ENCODE measurements around the gene ZIC4.

The ZIC4 gene

DNA sequence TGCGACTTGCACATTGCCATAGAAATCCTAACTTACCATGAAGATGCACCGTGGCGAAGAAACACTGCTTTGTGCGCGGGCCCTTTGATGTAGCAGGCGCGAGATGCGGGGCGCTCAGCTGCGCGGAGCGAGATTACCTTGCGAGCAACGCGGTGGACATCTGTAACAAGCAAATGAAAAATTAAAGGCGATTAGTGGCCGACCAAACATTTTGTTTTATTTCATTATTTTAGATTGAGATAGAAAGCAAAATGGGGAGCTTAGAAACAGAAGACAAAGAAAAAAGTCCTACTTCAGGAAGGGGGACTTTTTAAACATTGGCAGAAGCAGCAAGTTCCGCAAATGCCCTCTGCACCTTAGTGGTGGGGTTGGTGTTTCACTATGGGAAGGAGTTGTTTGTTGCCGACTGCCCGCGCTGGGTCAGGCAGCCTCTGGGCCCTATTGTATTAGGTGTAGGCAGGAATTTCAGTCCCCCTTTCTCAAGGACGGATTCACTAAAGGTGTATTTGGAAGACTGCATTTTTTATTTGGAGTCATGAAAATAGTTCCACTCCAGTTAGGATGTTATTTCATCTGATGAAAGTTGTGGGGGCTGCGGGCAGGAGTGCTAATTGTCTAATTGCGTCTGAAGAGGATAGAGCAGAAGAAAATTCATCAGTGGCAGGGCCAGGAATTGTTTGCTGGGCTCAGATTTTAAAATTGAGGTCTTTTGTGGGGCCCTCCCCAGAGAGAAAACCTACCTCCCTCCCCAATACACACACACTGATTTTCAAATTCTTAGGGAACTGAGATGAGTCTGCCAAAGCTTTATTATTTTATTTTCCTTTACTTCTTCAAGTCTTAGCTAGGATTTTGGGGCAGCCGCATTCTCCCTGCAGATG, 17.4 kb downstream of the ZIC4 start:
- no peak for DNase-seq

DNA sequence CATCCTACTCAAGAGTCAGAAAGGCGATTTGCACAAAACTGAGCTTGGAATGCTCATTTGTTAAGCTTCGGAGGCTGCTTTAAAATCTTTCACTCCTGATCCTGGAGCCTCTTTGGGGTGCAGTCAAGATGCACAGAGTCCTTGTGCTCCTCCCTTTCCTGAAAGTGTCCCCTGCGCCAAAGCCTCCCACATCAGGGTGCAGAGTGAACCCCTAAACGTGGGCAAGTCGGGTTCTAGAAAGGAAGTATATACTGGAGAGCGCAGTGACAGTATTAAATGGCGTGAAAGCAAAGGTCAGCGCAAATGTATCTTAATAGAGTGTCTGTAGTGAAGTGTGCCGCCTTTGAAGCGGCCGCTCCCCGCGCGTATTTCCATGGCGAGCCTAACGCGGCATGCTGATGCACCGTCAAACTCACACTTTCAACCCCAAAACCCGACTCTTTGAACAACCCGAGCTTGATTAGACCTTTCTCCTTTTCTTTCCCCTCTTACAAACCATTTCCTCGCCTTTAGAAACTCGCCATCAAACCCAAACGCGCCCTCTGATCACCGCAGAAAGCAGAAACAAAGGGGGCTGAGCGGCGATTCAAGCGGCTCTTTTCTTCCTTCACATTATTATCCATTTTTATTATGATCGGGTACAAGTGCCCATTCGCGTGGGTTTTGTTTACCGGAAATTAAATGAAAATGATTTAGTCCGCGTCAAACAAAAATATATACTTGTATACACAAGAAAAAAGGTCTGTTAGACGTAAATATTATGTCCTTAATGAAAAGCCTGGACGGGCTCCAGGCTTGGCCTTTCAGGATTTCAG, 18.3 kb downstream of the ZIC4 start:
- no peak for DNase-seq

DNA sequence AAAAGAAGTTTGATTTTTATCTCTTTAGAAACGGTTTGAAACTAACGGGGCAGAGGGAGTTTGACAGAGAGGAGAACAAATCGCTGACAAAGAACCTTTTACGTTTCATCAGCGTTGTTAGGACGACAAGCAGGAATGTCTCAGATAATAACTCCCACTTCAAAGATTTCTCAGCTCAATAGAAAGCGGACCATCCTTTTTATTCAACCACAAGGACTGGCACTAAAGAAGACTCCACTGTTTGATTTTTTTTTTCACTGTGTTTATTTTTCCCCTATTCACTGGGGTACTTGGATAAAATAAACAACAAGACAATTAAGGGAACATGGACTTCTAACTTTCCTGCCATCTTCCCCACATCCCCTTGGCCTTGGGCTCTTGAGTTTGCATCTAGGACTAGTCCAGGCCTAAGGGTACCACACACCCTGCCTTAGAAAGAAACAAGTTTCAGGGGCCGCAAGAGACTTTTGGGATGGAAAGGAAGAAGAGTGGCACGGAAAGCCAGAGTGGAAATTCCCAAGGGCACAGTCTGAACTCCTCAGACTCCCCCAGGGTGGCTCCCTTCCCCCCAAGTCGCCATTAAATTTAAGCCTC, 19.0 kb downstream of the ZIC4 start:
- no peak for DNase-seq

DNA sequence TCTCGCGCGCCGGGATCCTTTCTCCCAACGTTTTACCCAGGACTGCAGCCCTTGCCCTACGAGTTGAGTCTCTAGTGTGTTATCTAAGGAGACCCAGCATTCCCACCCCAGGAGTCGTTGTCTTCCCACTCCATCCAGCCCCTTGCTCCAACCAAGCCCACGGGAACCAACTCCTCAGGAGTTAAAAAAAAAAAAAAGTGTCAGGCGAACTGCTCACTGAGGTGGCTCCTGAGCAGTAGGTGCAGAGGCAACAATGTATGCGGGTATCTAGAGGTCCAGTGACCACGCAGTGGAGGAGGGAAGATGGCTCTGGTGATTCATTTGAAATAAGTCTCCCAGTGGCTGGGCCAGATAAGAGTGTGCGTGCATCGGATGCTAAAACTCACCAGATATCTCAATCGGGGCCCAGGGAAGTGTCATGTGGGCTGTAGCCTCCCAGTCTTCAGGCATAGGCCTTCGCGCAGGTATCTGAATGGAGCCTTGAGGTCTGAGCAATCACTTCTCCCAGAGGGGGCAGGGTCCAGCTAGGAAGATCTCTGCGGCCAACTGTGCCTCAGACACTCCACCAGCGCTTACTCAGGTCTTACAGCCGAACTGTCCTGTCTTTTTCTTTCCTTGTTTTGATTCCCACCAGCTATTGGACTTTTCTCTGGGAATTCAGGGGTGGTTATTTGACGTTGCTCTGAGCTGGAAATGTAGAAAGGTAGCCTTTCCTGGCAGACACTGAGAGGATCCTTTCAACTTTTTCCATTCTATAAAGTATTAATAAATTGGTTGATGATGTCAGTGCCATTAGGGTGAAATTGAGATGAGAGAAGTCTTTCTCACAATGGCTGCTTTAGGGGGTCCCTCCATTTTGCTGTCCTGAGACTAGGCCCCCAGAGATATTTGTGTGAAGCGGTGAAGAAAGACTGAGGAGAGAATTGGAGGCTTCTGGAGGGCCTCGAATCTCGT, 21.0 kb downstream of the ZIC4 start:
- DNase-seq: no peak

DNA sequence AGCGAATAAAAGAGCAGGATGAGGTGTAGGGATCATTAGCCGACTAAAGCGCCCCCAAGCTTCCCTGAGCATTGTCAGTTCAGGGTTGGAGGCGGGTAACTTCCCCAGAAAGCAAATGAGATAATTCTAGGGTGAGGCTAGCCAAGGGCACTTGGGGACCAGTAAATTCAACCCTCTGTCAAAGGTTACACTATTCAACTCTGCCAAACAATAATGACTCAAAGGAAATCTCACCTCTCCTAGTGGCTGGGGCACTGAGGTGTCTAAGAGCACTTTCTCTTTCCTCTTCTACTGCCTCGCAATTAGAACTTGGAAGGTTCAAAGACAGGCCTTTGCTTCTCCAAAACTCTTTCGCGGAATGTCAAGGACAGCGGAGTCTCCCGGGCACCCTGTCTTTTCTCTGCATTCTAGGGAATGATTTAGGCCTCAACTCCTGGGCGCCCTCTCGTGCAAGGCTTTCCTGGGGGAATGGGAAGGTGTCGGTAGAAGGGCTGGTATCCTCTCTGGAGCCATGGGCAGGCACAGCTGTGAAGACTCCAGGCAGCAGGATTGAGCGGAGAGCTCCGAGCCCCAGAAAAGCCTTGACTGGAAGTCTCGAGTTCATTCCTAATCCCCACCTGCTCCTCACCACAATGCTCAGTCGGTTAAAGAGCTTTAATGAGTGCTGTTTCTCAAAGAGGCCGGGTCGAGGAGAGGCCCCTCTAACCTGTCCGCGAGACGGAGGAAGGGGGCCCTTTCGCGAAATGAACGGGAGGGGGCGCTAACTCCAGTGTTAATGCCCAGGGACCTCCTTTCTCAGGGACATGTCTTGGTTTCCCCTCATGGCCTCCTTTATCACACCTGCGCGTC, 21.9 kb downstream of the ZIC4 start:
- DNase-seq: no peak

DNA sequence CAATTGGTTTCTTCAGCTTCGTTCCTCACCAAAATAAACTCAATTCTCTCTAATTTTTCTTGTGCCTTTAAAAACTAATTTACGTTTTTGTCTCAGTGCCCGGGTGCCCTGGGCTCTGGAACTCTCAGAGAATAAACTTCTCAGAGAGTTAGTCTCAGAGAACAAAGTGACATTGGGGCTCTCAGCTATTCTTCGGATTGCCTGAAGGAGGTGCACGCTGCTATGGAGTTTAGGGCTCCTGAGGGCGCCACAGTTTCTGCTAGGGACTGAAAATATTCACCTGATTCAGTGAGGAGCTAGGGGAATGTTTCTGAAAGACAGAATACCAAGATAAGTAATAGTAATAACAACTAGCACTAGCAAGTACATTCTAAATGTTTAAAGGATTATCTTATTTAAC, 22.7 kb downstream of the ZIC4 start:
- DNase-seq: no peak

DNA sequence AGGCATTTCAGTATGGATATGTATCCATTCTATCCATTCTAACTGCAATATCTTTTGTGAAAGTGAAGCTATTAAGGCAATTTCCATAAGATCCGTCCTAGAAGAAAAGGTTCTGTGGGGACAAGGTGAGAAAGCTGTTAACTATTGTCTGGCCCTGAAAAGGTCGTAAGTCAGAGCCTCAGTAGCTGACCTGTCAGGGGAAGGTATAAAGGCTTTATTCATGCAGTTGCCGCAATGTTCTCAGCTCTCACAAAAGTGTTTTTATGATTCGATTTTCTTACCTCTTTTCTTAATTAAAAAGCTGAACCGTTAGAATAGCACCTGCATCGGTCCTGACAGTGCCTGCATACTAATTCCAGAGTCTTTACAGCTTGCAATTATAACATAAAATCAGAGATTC, 24.7 kb downstream of the ZIC4 start:
- no peak for DNase-seq

DNA sequence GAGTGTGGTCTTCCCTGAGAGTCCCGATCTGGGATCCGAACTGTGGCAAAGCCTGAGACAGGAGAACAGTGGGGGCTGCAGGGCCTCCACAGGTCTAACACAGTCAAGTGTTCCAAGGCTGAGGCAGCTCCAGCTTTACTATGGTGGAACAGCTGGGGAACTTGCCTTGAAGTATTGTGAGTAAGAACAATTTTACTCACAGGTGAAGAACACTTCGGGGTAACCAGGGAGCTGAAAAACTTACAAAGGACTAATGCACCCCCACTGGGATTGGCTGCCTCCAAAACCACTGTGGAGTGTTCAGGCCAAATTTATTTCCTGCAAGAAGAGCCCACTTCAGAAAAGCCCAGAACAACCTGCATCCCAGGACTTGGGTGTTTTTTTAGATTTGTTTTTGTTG, 25.4 kb downstream of the ZIC4 start:
- no peak for DNase-seq

DNA sequence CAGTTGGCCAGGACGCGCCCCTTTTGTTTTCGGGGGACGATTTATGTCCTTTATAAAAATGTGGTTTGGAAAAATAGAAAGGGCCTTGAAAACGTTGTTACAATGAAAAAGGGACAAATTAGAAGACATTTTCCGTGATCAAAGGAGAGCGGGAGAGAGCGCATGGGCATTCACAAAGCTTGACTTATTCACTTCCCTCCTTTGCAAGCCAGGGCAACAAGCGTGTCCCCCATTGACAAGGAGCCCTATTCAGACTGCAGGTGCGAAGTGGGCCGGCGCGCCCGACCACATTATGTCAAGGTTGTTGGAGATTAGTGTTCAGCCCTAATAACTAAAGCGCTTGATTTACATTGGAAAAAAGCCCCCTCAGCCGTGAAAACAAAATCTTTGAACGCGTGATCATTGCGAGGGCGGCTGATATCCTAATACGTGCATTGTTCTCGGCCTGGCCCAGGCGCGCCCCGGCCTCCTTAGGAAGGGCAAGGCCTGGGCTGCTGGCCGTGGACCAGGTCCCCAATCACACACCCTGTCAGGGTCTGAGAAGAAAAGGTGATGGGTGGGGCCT, 25.9 kb downstream of the ZIC4 start:
- DNase-seq: no peak

DNA sequence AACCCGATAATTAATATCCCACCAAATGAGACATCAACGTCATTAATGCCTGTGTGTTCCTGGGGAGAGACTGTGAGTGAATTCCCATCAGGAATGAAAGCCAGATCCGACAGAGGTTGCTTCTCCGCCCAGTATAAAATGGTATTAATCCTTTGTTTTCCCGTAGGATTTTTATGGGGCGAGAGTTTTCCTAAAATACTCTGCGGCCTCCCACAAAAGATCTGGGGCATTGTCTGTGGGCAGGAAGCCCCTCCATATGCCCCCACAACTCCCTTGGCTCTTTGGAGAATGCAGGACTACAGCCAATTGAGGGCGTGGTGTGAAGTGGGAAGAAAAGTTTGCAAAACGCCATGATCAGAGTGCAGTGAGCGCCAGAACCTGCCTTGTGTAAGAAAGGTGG, 26.7 kb downstream of the ZIC4 start:
- no peak for DNase-seq

DNA sequence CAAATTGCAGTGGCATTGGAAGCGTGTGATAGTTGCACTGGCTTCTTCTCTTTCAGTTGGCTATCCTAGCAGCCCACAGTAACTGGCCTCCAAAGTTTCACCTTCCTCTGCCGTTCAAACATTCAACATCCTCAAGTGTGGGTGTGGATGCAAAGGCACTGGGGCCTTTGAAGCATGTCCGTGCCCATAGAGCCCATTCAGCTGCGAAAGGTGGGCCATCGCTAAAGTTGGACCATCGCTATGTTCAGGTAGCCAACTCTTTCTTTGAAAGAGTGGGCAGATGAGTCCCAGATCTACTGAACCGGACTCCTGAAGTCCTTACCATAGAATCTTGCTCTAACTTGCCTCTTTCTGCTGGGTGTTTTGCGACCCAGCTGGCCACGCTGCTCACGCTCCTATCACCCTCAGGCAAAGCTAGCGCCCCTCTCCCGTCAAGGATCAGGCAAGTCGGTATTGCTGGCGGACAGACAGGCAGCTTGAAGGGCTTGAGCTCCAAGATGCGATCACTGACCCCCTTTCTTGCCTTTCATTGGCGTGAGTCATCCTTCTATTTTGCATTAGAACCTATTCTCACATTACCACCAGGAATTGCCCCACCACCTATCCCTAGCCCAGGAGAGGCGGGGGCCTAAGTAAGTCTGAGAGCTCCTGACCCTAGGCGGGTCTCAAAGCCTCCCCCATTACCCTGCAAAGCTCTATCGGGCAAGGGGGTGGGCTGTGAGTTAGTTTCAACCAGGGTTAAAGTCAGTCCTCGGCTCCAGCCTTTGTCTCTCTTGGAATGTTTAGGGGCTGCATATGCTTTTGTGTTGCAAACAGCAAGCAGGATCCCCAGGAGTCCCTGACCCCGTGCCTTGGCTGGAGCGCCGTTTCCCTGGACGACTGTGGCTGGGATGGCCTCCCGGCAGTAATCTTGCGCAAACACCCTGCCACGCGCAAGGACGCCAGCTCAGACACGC, 28.7 kb downstream of the ZIC4 start:
- DNase-seq: no peak

DNA sequence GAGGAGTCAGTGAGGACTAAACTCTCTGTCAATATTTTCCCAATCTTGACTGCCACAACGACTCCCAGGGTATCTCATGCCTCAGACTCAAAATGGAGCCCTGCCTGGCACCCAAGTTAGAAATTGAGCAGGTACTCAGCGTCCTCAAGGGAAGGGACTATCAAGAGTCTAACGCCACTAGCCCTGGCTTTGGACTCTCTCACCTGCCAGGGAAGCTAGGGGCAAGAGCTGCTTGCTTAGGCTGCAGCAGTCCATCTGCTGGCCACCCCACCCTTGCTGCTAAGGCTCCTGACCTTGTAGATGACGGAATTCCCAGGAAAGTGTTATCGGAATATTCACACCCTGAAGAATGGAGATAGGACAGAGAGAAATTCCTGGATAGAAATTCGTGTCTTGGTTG, 33.0 kb downstream of the ZIC4 start:
- DNase-seq: no peak

DNA sequence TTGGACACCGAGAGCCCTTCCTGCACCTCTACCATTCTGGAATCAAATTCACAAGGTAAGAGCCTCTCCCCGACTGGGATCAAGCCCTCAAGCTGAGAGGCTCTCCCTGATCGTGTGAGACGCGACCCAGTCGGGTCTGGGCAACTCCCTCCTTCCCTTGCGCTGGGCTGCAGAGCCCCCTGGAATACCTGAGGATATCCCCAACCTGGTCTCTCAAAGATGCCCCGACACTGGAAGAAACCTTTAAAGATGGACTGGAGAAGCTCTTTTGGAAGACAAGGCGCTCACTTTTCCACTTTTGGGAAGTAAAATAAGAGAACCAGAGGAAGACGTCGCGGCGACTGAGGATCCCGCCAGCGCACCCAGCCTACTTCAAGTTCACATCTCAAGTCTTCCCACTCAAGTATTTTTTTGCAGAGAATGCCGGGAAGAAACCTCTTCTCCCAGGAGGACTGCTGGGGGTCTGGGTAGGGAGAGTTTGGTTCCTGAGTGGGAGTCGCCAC, 33.8 kb downstream of the ZIC4 start:
- DNase-seq: no peak

DNA sequence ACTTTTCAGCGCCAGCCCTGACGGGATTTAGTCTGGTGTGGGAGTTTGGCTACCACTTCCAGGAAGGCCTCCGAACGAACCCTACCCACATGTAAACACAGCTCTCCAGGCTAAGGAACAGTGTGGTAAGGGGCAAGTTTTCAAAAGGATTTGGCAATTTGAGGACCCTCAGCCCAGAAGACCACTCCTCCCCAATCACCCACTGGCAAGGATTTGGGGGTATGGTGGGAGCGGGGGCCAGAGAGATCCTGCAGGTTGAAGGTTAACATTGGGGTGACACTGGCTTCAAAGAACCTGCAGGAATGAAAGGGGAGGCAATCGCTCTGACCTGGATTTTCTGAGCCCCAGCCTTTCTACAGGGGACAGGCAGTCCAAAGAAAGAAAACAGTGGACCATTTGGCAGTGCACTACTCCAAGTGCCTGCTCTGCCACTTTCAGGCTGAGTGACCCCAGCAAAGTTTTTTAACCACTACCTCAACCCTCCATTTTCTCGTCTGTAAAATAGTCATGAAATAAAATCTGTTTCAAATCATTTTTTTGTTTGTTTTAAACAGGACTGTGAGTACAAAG, 34.5 kb downstream of the ZIC4 start:
- no peak for DNase-seq

DNA sequence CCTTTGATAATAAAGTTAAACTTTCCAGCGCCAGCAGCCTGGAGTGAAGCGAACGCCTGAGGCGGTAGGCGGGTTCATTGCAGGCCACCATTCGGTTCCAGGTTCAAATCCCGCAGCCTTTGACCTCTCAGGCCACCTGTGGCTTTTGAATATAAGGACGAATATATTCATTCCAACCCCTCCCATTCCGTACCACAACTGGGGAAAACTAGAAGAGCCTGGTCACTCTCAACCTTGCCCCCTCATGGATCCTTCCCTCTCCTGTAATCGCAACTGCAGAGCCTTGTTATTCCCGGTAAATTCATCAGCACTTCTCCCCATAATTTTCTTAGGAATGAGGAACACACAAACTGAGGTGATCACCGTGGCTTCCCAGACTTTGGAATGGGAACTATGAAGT, 35.2 kb downstream of the ZIC4 start:
- no peak for DNase-seq

DNA sequence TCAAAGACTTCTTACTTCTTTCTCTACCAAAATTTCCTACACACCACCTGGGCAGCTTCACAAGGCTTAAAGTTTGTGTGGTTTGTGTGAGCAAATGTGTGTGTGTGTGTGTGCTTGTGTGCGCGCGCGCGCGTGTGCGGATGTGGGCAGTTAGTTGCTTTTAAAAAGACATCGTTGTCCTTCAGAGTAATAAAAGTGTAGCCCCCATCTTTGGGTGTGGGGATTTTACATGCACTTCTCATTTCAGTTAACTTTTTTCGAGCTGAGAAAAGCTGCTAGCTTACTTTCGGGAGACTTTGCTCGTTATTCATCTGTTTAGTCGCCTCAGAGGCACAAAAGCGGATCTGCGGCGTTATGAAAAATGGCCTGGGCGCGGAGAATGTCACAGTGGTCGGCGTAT, 36.0 kb downstream of the ZIC4 start:
- DNase-seq: no peak

DNA sequence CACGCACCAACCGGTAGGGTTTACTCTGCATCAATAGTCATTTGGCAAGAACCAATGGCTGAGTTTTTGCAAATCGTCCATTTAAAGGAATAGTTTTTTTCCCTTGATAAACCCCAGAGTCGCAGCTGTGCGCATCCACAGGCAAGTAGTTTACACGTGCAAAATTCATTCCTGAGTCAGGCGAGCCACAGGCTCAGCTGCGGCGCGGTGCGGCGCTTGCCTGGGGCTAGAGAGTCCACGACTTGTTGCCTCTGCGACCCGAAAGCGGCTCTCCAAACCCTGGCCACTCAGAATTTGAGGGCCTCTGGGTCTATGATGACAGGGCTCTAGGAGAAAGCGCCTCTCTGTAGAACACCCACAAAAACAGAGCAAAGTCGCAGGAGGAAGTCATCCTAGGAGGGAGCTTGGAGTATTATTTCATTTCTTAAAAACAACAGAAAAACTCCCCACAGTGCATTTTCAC, 36.7 kb downstream of the ZIC4 start:
- no peak for DNase-seq

DNA sequence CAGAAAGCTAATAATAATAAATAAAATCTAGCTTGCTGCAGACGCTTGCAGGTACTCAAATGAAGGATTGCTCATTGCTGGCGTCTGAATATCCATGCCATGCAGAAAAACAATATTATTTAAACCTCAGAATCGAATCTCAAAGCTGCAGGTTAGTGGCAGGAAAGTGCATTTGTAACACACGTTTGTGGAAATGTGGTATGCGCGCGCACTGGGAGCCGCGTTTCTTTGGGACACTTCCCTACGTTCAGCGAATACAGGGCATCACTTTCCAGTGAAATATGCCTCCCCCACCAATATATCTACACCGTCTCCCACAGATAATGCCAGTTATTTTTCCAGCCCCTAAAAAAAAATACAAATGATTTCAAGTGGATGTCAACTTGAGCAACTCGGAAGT, 37.1 kb downstream of the ZIC4 start:
- DNase-seq: no peak

DNA sequence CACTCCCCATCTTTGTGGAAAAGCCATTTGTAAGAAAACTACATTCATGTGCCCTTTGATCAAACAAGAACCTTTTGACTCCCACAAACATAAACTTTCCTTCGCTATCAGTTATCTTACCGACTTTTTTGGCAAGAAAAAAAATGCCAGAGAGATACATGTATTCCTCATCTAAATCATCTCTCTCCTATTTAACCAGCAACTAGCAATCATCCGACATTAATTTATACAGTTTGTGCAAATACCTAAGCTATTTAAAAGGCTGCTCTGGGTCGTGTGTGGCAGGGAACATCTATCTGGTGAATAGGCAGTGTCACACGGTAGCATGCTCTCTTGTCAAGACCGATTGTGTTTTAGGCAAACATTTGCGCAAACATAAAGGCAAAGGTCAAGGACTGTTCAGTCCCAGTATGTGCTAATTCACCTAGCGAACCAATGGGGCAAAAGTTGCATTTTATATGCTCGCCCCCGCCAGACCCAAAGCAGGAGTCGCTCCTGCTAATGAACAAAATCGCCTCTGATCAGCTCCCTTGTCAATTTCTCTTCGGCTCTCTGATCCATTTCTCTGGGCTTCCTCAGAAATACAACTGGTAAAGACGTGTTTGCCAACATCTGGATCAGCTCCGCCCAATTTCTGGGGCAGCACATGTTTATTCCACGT, 37.7 kb downstream of the ZIC4 start:
- no peak for DNase-seq
